GM19397 (cell line): ENCODE data around the gene GHDC.
"Not testable (repeated sequence)": the region's sequence is repeated elsewhere in the genome, so short reads cannot be mapped to it uniquely, and the experiment has no call there.

Experiments used
- ATAC-seq: cut with Tn5 transposase; IDR thresholded peaks from one replicate; pipeline ENCODE4 v1.9.1; 2021; ENCODE audit warnings: mild to moderate bottlenecking, moderate library complexity; ENCODE audit not compliant: unreplicated experiment

The GHDC gene

GRCh38 chr17:42203354-42203753, 9.1 kb upstream of the GHDC start:
- ATAC-seq: no peak

- ATAC-seq: no peak
Observed at GRCh38 chr17:42202696-42203095, 8.4 kb upstream of the GHDC start.

- ATAC-seq: no peak
Observed at GRCh38 chr17:42202159-42202558, 7.9 kb upstream of the GHDC start.

DNA sequence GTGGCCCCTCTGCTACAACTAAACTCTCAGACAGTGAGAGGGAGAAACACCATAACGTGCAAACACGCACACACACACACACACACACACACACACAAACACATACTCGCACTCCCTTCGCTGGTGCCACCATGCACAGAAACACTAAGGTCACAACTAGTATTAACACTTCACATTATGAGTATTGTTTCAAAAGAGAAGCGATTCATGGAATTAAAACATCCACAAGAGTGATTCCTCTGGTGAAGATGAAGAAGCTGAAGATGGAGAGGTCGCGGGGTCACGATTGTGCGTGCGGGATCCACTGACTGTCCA, 7.1 kb upstream of the GHDC start:
- ATAC-seq: no peak

GRCh38 chr17:42200706-42201457, 6.6 kb upstream of the GHDC start:
- ATAC-seq: no peak

- no peak for ATAC-seq
Observed at GRCh38 chr17:42199416-42200011, 5.2 kb upstream of the GHDC start.

DNA sequence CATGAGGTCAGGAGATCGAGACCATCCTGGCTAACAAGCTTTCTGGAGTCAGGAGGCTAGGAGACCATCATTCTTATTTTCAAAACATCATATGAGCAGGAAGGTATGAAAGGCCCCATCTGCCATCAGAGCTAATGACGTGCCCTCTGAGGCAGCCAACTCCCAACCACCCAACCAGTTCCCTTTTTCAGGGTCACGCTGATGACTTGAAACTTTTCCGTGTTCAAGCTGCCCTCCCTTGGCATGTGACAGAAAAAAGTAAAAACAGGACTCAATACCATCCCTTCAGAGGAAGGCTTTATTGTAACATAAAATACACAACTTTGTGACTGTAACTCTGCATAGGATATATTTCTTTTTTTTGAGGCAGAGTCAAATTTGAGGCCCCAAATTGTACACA, 4.6 kb upstream of the GHDC start:
- ATAC-seq: no peak

- no peak for ATAC-seq
Observed at GRCh38 chr17:42197564-42198156, 3.4 kb upstream of the GHDC start.

GRCh38 chr17:42193216-42193968, 902 bp downstream of the GHDC start:
- ATAC-seq: no peak

- no peak for ATAC-seq
Observed at GRCh38 chr17:42192189-42193126, 1.8 kb downstream of the GHDC start.

DNA sequence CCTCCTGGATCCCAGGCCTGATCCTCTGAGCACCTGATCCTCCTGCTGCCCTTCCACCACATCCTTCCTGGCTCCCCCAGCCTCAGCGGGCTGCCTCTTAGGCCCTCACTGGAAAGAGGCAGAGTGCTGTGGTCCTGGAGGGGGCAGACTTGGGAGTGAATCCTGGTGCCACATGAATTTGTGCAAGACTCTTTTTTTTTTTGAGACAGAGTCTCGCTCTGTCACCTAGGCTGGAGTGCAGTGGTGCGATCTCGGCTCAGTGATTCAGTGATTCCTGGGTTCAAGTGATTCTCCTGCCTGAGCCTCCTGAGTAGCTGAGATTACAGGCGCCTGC, 3.1 kb downstream of the GHDC start:
- no peak for ATAC-seq

- ATAC-seq: no peak
Observed at GRCh38 chr17:42190491-42191274, 3.6 kb downstream of the GHDC start.

DNA sequence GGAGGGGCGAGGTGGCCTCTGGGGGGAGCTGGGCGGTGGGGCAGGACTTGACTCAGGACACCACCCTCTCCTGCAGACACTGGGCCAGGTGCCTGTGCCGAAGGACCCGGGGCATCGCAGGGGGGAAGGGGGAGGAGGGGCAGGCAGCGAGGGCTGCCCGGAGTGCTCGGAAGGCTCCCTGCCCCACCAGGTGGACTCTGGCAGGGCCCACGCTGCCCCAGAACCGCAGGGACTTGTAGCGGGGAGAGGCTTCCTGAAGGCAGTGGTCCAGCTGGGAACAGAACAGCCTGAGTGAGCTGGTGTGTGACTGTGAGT, 4.7 kb downstream of the GHDC start:
- no peak for ATAC-seq

DNA sequence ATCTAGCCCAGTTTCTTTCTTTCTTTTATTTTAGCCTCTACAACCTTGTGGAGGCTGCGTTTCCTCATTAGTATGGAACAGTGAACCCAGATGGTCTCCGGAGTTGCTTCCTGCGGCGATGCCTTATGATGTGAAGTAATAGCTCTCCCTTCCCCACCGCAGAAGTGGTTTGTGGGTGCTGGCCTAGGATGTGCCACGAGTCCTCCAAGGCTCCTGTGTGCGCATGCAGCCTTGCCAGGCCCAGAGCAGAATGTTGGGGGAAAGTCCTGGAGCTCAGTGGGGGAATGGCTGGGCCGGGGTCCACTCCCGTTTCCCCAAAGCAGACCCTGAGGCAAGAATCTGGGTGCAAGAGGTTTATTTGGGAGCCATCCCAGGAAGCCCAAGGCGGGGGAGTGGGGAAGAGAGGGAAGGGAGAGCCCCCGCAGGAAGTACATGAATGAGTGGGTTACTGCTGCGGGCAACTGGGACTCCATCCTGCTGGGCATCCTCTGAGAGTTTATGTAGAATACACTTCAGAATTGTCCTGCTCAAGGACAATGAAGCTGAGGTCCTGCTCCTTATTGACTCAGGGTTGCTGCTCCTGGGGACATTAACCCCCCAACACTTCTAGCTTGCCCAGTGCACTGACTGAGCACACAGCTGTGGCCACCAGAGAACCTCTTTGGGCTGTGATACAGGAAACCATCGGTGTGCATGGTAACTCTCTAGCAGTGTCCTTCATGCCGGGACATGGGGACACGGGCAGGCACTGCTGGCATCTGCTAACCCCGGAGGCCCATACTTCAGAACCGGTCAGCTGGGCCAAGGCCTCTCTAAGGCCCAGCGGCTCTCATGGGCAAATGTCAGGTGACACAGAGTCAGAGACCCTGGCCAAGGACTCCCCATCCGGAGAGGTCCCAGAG, 5.3 kb downstream of the GHDC start:
- ATAC-seq: no peak

DNA sequence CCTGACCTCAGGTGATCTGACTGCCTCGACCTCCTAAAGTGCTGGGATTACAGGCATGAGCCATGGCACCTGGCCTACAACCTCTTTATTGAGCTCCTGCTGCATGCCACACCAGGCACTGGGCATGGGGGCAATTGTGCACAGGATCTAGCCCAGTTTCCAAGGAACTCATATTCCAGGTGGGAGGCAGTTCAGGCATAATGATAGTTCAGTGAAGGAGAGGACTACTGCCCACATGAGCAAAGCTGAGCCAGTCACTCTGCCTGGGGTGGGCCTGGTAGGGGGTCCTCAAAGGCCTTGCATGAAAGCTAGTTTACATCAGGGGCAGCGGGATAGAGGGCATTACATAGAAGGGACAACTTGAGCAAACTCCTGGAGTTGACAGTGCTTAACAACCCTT, 6.5 kb downstream of the GHDC start:
- no peak for ATAC-seq

- not testable (repeated sequence) for ATAC-seq
Observed at GRCh38 chr17:42186191-42186590, 8.1 kb downstream of the GHDC start.

GRCh38 chr17:42185621-42185930, 8.7 kb downstream of the GHDC start:
- no peak for ATAC-seq

GRCh38 chr17:42184713-42185620, 9.3 kb downstream of the GHDC start, which contains the start of gene HCRT:
TSS of gene HCRT (minus strand) at chr17:42185452. CDS start at chr17:42185365, 87 bp downstream.
- ATAC-seq: no peak
